VCaP (cell line): ENCODE measurements around the gene RALBP1.

Experiments
- H3K27ac ChIP-seq: fragments of 450-650 bp; 2 replicates; pipeline ENCODE4 v1.5.1; 2017
- TF ChIP-seq, protein P1 (sequence below): fragments of 450-650 bp; conservative IDR thresholded peaks from 2 replicates; pipeline ENCODE4 v1.5.1; 2017; ENCODE audit warnings: mild to moderate bottlenecking, moderate library complexity

The RALBP1 gene

DNA sequence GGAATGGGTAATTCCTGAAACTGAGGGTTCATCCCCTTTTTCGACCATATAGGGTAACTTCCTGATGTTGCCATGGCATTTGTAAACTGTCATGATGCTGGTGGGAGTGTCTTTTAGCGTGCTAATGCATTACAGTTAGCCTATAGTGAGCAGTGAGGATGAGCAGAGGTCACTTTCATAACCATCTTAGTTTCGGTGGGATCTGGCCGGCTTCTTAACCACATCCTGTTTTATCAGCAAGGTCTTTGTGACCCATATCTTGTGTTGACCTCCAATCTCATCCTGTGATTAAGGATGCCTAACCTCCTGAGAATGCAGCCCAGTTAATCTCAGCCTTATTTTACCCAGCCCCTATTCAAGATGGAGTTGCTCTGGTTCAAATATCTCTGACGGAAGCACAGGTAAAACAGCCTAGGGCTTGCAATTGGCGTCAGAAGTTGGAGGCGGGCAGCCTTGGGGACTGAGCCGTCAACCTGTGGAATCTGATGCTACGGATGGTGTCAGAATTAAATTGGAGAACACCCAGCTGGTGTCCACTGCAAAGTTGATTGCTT is 19.5 kb downstream of the RALBP1 start:
- peak overlapping the region; percentile 95 for H3K27ac ChIP-seq
- TF ChIP-seq, protein P1, sequence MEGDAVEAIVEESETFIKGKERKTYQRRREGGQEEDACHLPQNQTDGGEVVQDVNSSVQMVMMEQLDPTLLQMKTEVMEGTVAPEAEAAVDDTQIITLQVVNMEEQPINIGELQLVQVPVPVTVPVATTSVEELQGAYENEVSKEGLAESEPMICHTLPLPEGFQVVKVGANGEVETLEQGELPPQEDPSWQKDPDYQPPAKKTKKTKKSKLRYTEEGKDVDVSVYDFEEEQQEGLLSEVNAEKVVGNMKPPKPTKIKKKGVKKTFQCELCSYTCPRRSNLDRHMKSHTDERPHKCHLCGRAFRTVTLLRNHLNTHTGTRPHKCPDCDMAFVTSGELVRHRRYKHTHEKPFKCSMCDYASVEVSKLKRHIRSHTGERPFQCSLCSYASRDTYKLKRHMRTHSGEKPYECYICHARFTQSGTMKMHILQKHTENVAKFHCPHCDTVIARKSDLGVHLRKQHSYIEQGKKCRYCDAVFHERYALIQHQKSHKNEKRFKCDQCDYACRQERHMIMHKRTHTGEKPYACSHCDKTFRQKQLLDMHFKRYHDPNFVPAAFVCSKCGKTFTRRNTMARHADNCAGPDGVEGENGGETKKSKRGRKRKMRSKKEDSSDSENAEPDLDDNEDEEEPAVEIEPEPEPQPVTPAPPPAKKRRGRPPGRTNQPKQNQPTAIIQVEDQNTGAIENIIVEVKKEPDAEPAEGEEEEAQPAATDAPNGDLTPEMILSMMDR = no peak

DNA sequence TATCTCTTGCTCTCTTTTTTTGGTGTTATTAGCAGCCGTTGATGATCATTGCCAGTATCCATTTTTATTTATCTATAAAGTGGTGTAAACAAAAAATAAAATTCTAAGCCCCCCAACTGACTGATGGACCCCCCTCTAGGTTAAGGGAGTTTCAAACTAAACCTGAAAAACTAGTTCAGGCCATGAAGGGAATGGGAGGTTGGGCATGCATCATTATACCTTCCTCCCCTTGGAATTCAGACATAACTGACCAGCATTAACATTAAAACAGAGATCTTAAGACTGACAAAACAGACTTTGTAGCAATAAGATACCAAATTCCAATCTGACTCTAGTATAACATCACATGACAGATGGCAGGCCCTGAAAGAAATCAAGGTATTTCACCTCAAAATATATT is 20.2 kb downstream of the RALBP1 start:
- H3K27ac ChIP-seq = peak overlapping the region; percentile 95
- TF ChIP-seq, protein P1 = no peak

DNA sequence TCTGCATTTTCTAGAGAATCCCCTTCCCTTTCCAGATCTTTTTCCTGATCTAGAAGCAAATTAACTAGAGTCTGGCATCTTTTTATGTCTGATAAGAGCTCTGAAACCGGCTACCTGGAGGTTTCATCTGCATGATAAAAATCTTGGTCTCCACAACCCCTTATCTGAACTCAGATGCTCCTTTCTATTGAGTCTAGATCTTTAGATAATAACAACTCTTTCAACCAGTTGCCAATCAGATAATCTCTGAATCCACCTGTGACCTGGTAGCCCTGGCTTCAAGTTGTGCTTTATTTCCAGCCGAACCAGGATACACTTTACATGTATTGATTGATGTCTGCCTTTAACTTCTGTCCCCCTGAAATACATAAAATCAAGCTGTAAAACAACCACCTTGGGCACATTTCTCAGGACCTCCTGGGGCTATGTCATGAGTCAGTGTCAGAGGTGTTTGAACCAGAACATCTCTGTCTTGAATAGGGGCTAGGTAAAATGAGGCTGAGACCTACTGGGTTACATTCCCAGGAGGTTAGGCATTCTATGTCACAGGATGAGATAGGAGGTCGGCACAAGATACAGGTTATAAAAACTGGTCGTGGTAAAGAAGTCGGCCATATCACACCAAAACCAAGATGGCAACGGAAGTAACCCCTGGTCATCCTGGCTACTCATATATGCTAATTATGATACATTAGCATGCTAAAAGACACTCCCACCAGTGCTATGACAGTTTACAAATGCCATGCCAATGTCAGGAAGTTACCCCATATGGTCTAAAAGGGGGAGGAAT is 20.8 kb downstream of the RALBP1 start:
- H3K27ac ChIP-seq = peak overlapping the region; percentile 95
- TF ChIP-seq, protein P1 = no peak

DNA sequence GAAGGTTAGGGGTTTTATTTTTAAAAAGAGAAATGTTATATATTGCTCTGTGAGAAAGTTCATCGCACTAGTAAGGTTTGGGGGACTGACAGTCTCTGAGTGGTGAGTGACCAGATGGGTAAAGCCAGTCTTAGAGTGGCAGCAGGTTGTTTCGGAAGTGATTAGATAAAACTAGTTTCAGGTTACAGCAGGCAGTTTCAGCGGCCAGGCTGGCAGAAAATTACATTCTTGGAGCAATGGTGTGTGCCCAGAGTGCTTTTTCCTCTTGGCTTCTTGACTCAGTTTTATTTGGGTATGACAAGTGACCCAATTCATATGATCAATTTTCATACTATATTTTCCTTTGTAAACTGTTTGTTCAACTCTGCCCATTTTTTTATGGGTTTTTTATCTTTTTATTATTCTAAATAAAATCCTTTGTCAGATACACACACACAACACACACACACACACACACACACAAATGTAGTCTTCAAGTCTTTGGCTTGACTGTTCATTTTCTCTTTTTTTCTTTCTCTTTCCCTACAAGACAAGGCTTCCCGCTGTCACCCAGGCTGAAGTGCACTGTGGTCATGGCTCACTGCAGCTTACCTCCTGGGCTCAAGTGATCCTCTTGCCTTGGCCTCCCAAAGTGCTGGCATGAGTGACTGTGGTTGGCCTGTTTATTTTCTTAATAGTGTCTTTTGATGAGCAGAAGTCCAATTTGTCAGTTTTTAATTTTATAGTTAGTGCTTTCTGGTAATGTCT is 30.9 kb downstream of the RALBP1 start:
- TF ChIP-seq, protein P1 = no peak
- peak overlapping the region; percentile 77 for H3K27ac ChIP-seq

DNA sequence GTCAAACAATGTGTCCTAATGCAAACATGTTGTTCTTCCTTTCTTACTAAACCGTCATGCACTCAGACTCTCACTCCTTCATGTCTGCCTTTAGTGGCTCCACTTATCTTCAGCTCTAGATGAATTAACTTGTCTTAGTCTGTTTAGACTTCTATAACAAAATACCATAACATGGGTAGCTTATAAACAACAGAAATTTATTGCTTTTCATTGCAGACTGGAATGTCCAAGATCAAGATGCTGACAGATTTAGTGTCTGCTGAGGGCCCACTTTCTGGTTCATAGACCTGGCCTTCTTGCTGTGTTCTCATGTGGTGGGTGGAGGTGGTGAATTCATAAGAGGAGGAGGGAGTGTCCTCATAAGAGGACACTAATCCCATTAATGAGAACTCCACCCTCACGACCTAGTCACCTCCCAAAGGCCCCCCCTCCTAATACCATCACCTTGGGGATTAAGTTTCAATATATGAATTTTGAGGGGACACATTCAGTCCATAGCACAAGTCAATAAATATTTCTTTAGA is 32.3 kb downstream of the RALBP1 start:
- peak overlapping the region; percentile 77 for H3K27ac ChIP-seq
- TF ChIP-seq, protein P1 = no peak

DNA sequence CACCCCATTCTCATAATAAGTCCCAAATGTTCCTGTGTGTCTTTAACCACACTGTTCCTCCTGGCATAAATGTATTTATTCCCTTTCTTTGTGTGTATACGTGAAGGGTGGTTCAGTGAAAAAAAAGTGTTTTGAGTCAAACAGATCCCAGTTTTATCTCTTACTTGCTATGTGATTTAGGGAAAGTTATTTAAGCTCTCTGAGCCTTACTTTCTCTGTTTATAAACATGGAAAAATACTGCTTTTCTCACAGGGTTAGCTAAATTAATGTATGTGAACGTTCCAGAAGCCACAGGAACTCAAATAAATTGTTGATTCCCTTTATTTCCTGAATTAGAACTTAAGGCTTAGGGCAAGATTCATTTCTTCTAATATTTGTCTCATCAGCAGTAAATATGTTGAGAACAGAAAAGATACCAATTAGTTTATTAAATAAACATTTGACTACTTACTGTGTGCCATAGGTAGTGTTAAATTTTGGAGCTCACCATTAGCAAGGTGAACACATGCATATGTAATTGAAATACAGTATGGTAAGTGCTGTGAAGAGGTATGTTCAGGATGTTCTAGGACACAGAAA is 33.2 kb downstream of the RALBP1 start:
- H3K27ac ChIP-seq = peak overlapping the region; percentile 77
- TF ChIP-seq, protein P1 = no peak
